T-helper 22 cell (primary cell): Measurements from ENCODE around the gene TBC1D22B.
"Not testable (repeated sequence)": the region's sequence is repeated elsewhere in the genome, so short reads cannot be mapped to it uniquely, and the experiment has no call there.

Experiments
- DNase-seq: peaks from one replicate; pipeline ENCODE4 v3.0.0-alpha.2; 2020; ENCODE audit warnings: low read depth

The TBC1D22B gene

GRCh38 chr6:37269105-37269504 is 11.5 kb downstream of the TBC1D22B start:
- no peak for DNase-seq

GRCh38 chr6:37272834-37273566 is 15.4 kb downstream of the TBC1D22B start:
- no peak for DNase-seq

- no peak for DNase-seq
Observed at GRCh38 chr6:37273690-37274089, 16.1 kb downstream of the TBC1D22B start.

- DNase-seq: no peak
Observed at GRCh38 chr6:37275350-37275749, 17.8 kb downstream of the TBC1D22B start.

- no peak for DNase-seq
Observed at GRCh38 chr6:37277001-37277409, 19.4 kb downstream of the TBC1D22B start.

- DNase-seq: no peak
Observed at GRCh38 chr6:37279366-37280134, 22.0 kb downstream of the TBC1D22B start.

- no peak for DNase-seq
Observed at GRCh38 chr6:37280162-37280887, 22.8 kb downstream of the TBC1D22B start.

- DNase-seq: no peak
Observed at GRCh38 chr6:37282371-37282770, 24.8 kb downstream of the TBC1D22B start.

- no peak for DNase-seq
Observed at GRCh38 chr6:37283268-37283667, 25.7 kb downstream of the TBC1D22B start.

- DNase-seq: no peak
Observed at GRCh38 chr6:37283671-37284151, 26.1 kb downstream of the TBC1D22B start.

GRCh38 chr6:37284781-37285180 is 27.2 kb downstream of the TBC1D22B start:
- no peak for DNase-seq

GRCh38 chr6:37285861-37286311 is 28.3 kb downstream of the TBC1D22B start:
- DNase-seq: no peak

GRCh38 chr6:37287519-37288157 is 30.1 kb downstream of the TBC1D22B start:
- no peak for DNase-seq

- DNase-seq: no peak
Observed at GRCh38 chr6:37288247-37288646, 30.7 kb downstream of the TBC1D22B start.

- peak; percentile 9 for DNase-seq
Observed at GRCh38 chr6:37289931-37290330, 32.4 kb downstream of the TBC1D22B start.

GRCh38 chr6:37293426-37293825 is 35.9 kb downstream of the TBC1D22B start:
- DNase-seq: no peak

- DNase-seq: not testable (repeated sequence)
Observed at GRCh38 chr6:37297637-37298036, 40.1 kb downstream of the TBC1D22B start.

GRCh38 chr6:37298958-37299357 is 41.4 kb downstream of the TBC1D22B start:
- no peak for DNase-seq

- no peak for DNase-seq
Observed at GRCh38 chr6:37299990-37300389, 42.4 kb downstream of the TBC1D22B start.

- DNase-seq: no peak
Observed at GRCh38 chr6:37302086-37302686, 44.6 kb downstream of the TBC1D22B start.

- DNase-seq: no peak
Observed at GRCh38 chr6:37303091-37303660, 45.6 kb downstream of the TBC1D22B start.
